Suppressor macrophage treated with lipopolysaccharide for 1 hour (primary cell): ENCODE data around the gene TNIP1.

Source experiments
- DNase-seq, 3 donors: peaks; one replicate each; pipeline ENCODE4 v3.0.0-alpha.2; 2020 to 2022

Gene TNIP1

GRCh38 chr5:150993826-150994412 lies 86.9 kb downstream of the TNIP1 start:
- DNase-seq, result no peak

GRCh38 chr5:150993422-150993821 lies 87.4 kb downstream of the TNIP1 start:
- DNase-seq, result no peak

- no peak for DNase-seq
These were observed 88.1 kb downstream of the TNIP1 start for GRCh38 chr5:150992705-150993104.

- DNase-seq, result no peak
These were observed 91.1 kb downstream of the TNIP1 start for GRCh38 chr5:150989695-150990094.

- no peak for DNase-seq
These were observed 93.1 kb downstream of the TNIP1 start for GRCh38 chr5:150987746-150988145.
